Pulmonary artery endothelial cell (primary cell): Measurements from ENCODE around the gene KLHL36. TPM values are rescaled to one million over a fixed set of nuclear protein-coding genes. Genes with fewer than 3 reads are reported as not detected.
"Not testable (repeated sequence)": the region's sequence is repeated elsewhere in the genome, so short reads cannot be mapped to it uniquely, and the experiment has no call there.

Source experiments
- DNase-seq: peaks from one replicate; pipeline ENCODE4 v3.0.0-alpha.2; 2011; ENCODE audit warnings: low read depth, low spot score
- total RNA-seq: library from RNA; depleted of rRNA; stranded (reverse); fragments of >200 nt; gene quantifications from 2 replicates; pipeline ENCODE4 v1.2.3, GENCODE V29; 2014

The KLHL36 gene
- total RNA-seq, 1 donor from 2014 or later = 63.6 TPM

DNA sequence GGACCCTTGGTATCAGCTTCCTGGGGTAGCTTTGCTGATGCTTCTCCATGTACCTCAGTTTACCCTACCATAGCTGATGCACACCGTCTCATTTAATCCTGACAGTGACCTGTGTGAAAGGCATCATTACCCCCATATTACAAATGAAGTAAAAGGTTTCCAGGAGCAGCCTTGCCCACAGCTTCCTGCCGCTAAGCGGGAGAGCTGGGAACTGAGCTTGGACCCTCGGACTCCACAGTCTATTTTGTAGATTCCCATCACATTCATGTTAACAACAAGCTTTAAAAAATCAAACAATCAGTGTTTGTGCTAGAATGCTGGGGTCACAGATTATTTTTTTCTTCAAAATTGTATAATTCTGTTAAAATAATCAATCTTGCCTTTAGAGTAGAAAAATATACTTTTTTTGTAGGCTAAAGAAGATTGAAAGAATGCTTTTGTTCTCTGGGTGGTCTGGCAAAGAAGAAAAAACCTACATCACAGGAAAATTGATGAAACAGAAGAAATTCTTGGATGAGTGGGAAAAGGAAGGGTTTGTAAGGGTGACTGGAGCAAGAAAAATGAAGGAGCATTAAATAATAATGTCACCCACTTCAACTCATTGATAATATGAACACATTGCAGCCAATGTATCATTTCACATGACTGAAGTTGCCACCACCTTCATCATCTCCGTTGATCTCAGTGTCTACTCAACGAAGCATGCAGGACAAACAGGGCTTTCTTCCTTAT is 41.9 kb downstream of the KLHL36 start:
- DNase-seq = no peak

DNA sequence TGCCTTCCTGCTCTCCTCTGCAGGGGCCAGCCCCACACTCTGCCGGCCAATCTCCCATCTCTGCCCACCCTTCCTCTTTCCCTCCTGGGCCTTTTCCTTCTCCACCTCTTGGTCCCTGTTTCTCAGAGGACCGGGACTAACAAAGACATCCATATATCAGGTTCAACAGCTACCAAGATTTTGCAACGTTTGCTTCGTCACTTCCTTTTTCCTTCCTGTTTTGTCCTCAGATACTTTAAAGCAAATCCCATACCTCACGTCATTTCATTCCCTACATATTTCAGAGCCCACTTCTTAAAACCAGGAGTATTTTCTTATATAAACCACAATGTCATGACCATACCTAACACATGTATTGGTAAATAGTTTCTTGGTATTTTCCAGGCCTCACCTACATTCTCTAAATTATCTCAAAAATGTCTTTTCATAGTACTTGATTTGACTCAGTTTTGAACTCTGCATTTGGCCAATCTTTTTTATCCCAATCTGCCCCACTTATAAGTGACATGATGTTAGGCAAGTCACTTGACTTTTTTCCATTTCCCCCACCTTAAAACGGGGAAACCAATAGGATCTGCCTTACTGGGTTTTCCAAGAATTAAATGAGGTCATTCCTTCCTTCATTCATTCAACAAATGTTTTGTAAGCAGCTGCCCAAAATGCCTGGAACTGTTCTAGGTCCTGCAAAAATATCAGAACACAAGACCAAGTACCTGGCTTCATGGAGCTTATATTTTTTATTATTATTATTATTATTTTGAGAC is 44.3 kb downstream of the KLHL36 start:
- peak; percentile 54 for DNase-seq

- not testable (repeated sequence) for DNase-seq
Measured at GRCh38 chr16:84693869-84694268, 45.6 kb downstream of the KLHL36 start.

DNA sequence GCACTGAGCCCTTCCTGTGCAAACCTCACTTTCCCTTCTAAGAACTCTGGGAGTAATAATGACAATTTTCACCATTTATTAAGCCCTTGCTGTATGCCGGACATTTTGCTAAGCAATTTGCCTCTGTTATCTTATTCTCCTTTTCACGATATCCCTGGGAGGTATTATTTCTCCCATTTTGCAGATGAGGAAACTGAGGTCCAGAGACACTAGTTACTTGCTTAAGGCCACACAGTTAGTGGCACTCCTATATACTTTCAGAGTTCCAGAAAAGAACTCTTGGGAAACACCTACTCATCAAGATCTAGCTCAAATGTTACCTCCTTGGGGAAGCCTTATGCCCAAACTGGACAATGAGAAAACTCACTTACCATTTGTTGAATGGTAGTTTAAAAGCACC is 46.7 kb downstream of the KLHL36 start:
- no peak for DNase-seq

DNA sequence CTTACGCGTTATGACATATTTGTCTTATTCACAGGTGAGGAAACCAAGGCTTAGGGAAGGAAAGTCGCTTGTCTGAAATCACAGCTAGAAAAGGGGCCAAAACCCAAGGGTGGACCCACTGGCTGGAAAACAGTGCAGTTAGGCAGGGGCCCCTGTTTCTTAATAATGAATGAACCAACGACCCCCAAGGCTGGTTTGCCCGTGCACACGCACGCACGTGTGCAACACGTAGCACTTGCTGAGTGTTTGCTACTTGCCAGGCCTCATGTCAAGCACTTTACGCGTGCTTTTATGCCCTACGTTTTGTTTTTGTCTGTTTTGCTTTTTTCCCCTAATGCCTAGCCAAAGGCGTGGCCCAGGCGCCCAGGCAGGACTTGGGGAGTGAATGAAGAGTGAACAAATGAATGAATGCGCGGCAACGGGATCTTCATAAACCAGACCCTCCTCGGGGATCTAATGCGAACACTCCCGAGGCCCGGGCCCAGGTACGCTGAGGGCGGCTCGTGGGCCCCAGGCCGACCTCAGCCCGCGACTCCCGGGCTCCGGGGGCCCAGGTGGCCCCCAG is 50.9 kb downstream of the KLHL36 start:
- no peak for DNase-seq

DNA sequence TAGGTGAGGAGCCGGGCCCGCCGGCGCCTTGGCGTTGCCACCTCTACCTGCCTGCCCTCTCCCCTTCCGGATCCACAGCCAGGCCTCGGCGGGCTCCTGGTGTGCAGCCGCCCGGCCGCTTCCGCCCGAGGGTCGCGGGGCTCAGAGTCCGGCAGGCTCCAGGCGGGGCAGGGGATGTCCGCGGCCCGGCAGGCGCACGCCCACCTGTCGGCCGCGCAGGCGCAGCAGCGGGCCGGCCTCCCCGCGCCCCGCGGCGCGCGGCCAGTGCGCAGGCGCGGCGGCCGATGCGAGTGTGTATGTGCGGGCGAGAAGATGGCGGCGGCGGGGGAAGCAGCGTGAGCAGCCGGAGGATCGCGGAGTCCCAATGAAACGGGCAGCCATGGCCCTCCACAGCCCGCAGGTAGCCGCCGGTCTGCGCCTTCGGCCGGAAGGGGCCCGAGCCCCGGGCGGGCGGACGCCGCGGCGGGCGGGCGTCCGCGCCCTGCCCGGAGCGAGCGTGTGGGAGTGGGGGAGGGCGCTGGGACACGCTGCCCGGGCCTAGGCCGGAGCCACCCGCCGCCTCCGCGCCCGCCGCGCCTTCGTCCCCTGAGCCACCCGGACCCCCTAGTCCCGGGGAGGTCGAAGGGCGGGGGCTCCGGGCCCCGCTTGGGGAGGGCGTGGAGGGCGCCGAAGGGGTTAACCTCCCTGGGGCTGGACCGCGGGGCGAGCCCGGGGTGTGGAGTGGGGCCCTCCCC is 51.6 kb downstream of the KLHL36 start, which contains the start of gene USP10:
Gene USP10, plus strand, starts transcription at position 289 of the 734 bp plus-strand sequence. Its CDS starts 91 bp downstream, at position 380.
- DNase-seq = no peak

- no peak for DNase-seq
Measured at GRCh38 chr16:84700446-84701300, 52.4 kb downstream of the KLHL36 start.

DNA sequence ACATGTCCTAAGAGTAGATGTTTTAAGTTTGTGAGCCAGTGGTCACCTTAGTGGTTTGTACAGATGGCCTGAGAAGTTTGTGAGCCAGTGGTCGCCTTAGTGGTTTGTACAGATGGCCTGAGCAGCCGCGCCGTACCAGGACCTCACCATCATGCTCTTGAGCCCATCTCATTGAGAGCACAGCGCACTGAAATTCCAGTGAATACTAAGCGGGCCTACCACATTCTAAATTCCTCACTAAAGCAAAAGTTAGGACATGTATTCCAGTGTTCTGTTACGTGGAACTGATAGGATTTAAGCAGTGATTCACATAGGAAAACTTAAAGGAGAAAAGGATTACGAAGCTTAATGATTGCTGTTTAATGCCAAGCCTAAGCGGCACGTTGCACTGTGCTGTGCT is 55.4 kb downstream of the KLHL36 start:
- no peak for DNase-seq

DNA sequence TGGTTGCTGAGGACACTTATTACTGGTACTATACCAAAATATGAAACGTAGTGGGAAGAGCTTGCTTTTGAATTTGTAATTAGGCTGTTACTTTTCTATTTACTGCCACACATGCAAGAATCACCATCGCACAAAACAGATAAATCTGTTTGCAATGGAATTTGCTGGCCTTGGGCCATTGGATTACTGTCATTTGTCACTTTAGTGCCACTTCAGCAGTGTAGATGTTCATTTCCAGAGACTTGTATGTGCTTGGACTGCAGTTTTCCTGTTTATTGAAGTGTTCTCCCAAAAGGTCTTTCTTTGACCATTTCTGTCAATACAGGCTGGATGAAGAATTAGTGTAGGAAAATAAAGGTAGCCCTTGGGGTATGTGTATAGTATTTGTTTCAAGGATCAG is 55.9 kb downstream of the KLHL36 start:
- no peak for DNase-seq

DNA sequence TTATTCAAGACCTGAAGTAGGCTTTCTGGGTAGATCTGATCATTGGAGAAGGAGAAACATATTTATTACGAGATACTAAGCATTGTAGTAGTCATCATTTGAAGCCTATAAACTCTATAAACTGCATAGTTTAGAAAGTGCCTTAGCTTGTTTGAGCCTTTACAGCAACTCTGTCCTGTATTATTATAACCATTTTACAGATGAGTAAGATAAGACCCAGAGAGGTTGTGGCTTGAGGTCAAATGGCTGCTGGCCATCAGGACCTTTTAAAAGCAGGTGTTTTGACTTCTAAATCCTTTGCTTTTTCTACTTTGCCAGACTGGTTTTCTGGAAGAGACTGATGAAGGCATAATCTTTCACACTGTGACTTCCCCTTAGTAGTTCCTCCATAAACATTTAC is 58.5 kb downstream of the KLHL36 start:
- no peak for DNase-seq

- DNase-seq = no peak
Measured at GRCh38 chr16:84709609-84710008, 61.3 kb downstream of the KLHL36 start.

GRCh38 chr16:84710686-84711085 is 62.4 kb downstream of the KLHL36 start:
- DNase-seq = no peak

Other genes starting within 250 kb of the KLHL36 start
- gene MEAK7, start 143.9 kb upstream of the KLHL36 start, total RNA-seq = 15.6 and 15.9 TPM in 2 replicates
- 124 and 172 TPM in 2 replicates for gene COTL1, start 30.4 kb upstream of the KLHL36 start, total RNA-seq
- gene USP10, start 51.5 kb downstream of the KLHL36 start, total RNA-seq = 55.1 and 65.3 TPM in 2 replicates
- 0.07 and 0.13 TPM in 2 replicates for gene CRISPLD2, start 171.5 kb downstream of the KLHL36 start, total RNA-seq